K562 (cell line): ENCODE data around the gene HOXA11. TPM values are rescaled to one million over a fixed set of nuclear protein-coding genes. Genes with fewer than 3 reads are reported as not detected.

Experiments used
- ATAC-seq: fragments of 200-7000 bp; cut with Tn5 transposase; 3 replicates; pipeline ENCODE4 v1.9.1; 2020; ENCODE audit warnings: moderate library complexity
- BruUV-seq: library from RNA; stranded (reverse); fragments of 400-500 nt; replicated peaks from 2 replicates; lab custom pipeline; 2021; lab: Mats Ljungman, UMichigan
- CTCF ChIA-PET: fragments of 300-600 bp; formaldehyde crosslinking; extraction: SDS; loops from one replicate; lab custom pipeline; 2021; ENCODE audit warnings: low intra/inter-chr PET ratio; lab: Yijun Ruan, JAX
- POLR2A ChIA-PET: fragments of 300-600, 350-650 bp; sonication (Branson Sonifier 250); formaldehyde crosslinking; extraction: SDS; loops from one replicate; lab custom pipeline; 2021; ENCODE audit warnings: antibody characterized with exemption, inconsistent platforms; lab: Yijun Ruan, JAX
- DNase-seq, 4 experiments: peaks; one replicate each; pipeline versions ENCODE4 v3.0.0 to v3.0.0-alpha.2; 2011 to 2018; ENCODE audit warnings: low spot score in 3 of 4, mixed read lengths in 3 of 4; ENCODE audit errors: extremely low read depth in 1 of 4
- FAIRE-seq: peaks from 2 replicates; lab custom pipeline; 2011; peaks lifted over from hg19 to GRCh38; lab: Jason Lieb, UNC
- H2AFZ ChIP-seq: 2 replicates; pipeline ENCODE4 v1.6.0; 2011; ENCODE audit warnings: low read depth, low read length, control low read depth, inconsistent platforms
- H3K27ac ChIP-seq: fragments of 200-600 bp; 3 replicates; pipeline ENCODE4 v1.8.0; 2011; ENCODE audit warnings: low read depth, mild to moderate bottlenecking, control low read depth, inconsistent platforms, low read length, moderate library complexity, mixed read lengths; ENCODE audit errors: extremely low read depth
- H3K27me3 ChIP-seq, 2 experiments: fragments of 300-600 bp in 1 of 2; 2 replicates in 1 of 2; 3 replicates in 1 of 2; pipeline versions ENCODE4 v1.6.0 to v1.8.0; 2011; ENCODE audit warnings: inconsistent platforms in 2 of 2, low read length in 2 of 2, mild to moderate bottlenecking in 1 of 2, mixed read lengths in 1 of 2, moderate library complexity in 1 of 2; ENCODE audit not compliant: control insufficient read depth in 2 of 2, insufficient read depth in 2 of 2
- H3K36me3 ChIP-seq: fragments of 300-600 bp; 3 replicates; pipeline ENCODE4 v1.8.0; 2011; ENCODE audit warnings: mild to moderate bottlenecking, low read length, inconsistent platforms; ENCODE audit not compliant: control insufficient read depth, insufficient read depth
- H3K4me1 ChIP-seq, 2 experiments: fragments of 200-600 bp in 1 of 2; replicated peaks in 1 of 2; 2 replicates in 1 of 2; 3 replicates in 1 of 2; pipeline versions ENCODE4 v1.5.1 to v1.8.0; 2011; ENCODE audit warnings: inconsistent platforms in 2 of 2, low read length in 2 of 2, mild to moderate bottlenecking in 1 of 2, mixed read lengths in 1 of 2, moderate library complexity in 1 of 2; ENCODE audit not compliant: control insufficient read depth in 2 of 2, insufficient read depth in 2 of 2
- H3K4me2 ChIP-seq: 2 replicates; pipeline ENCODE4 v1.6.1; 2011; ENCODE audit warnings: low read length, control low read depth, inconsistent platforms, mixed read lengths; ENCODE audit not compliant: insufficient read depth
- H3K4me3 ChIP-seq: fragments of 200-600 bp; sonication (generic), shearing (Covaris generic); 2 replicates; pipeline ENCODE4 v1.5.1; 2016; ENCODE audit warnings: control low read depth, inconsistent platforms
- H3K79me2 ChIP-seq: fragments of 200-600 bp; 3 replicates; pipeline ENCODE4 v1.8.0; 2011; ENCODE audit warnings: low read length, inconsistent platforms; ENCODE audit not compliant: control insufficient read depth, insufficient read depth
- H3K9ac ChIP-seq, 2 experiments: 2 replicates each; pipeline versions ENCODE4 v1.6.0 to v1.6.1; 2011; ENCODE audit warnings: low read depth in 2 of 2, low read length in 2 of 2, control low read depth in 1 of 2, inconsistent platforms in 1 of 2, mild to moderate bottlenecking in 1 of 2, mixed read lengths in 1 of 2; ENCODE audit not compliant: insufficient read depth in 1 of 2
- H3K9me1 ChIP-seq: one replicate; pipeline ENCODE4 v1.6.0; 2011; ENCODE audit warnings: inconsistent platforms, mild to moderate bottlenecking, low read length, moderate library complexity; ENCODE audit not compliant: control insufficient read depth, insufficient read depth
- H3K9me3 ChIP-seq: replicated peaks from 2 replicates; pipeline ENCODE4 v1.5.1; 2011; ENCODE audit warnings: low read depth, low read length, inconsistent platforms; ENCODE audit not compliant: control insufficient read depth, insufficient read depth
- H4K20me1 ChIP-seq: replicated peaks from 2 replicates; pipeline ENCODE4 v1.6.1; 2011; ENCODE audit warnings: low read length, inconsistent platforms, mixed read lengths; ENCODE audit not compliant: control insufficient read depth, insufficient read depth
- BMI1 ChIP-seq: fragments of 150-350 bp; IDR thresholded peaks from 2 replicates; pipeline ENCODE4 v1.6.1; 2014; ENCODE audit warnings: low read length
- BRCA1 ChIP-seq, 2 experiments: fragments of 450-650 bp in 1 of 2; sonication (generic) in 1 of 2; formaldehyde crosslinking in 1 of 2; IDR thresholded peaks; 2 replicates each; pipeline versions ENCODE4 v1.5.0 to v1.6.1; 2017 to 2020; ENCODE audit warnings: mild to moderate bottlenecking in 1 of 2, missing genetic modification reagents in 1 of 2
- COPS2 ChIP-seq: fragments of 450-650 bp; conservative IDR thresholded peaks from 2 replicates; pipeline ENCODE4 v1.6.1; 2016; ENCODE audit warnings: mild to moderate bottlenecking, moderate library complexity
- E2F6 ChIP-seq, 2 experiments: IDR thresholded peaks; 2 replicates each; pipeline ENCODE4 v1.6.1; 2011; ENCODE audit warnings: borderline replicate concordance in 1 of 2, control low read depth in 1 of 2, low read depth in 1 of 2, low read length in 1 of 2, mild to moderate bottlenecking in 1 of 2, mixed read lengths in 1 of 2, moderate library complexity in 1 of 2; ENCODE audit not compliant: insufficient read depth in 1 of 2, insufficient read length in 1 of 2, poor library complexity in 1 of 2, severe bottlenecking in 1 of 2; ENCODE audit errors: extremely low read depth in 1 of 2
- HDGF ChIP-seq: fragments of 450-650 bp; IDR thresholded peaks from 2 replicates; pipeline ENCODE4 v1.6.1; 2016
- PCBP2 ChIP-seq: fragments of 200-400 bp; formaldehyde crosslinking; IDR thresholded peaks from 2 replicates; pipeline ENCODE4 v1.6.1; 2018; ENCODE audit warnings: low read length, low read depth, mild to moderate bottlenecking, moderate library complexity; ENCODE audit not compliant: poor library complexity, severe bottlenecking
- RNF2 ChIP-seq: sonication (generic); IDR thresholded peaks from 2 replicates; pipeline ENCODE4 v1.6.1; 2016
- SRSF1 ChIP-seq: fragments of 200-400 bp; formaldehyde crosslinking; IDR thresholded peaks from 2 replicates; pipeline ENCODE4 v1.6.1; 2017; ENCODE audit warnings: mild to moderate bottlenecking, low read depth, low read length, moderate library complexity
- THRA ChIP-seq: fragments of 450-650 bp; IDR thresholded peaks from 2 replicates; pipeline ENCODE4 v1.6.1; 2017; ENCODE audit warnings: mild to moderate bottlenecking, moderate library complexity
- ZFP36 ChIP-seq: fragments of 150-350 bp; IDR thresholded peaks from 2 replicates; pipeline ENCODE4 v1.6.1; 2018; ENCODE audit warnings: low read length, low read depth; ENCODE audit not compliant: partially characterized antibody
- ZSCAN29 ChIP-seq: fragments of 450-650 bp; IDR thresholded peaks from 2 replicates; pipeline ENCODE4 v1.6.1; 2017
- WGBS: fragments of 100-300 bp; shearing (Covaris generic); methylation state at CpG from one replicate; pipeline ENCODE4 v1.1.6; 2016; ENCODE audit warnings: low coverage, mixed read lengths; ENCODE audit not compliant: insufficient coverage; ENCODE audit errors: missing lambda C conversion rate; 5-methylcytosine and 5-hydroxymethylcytosine counted together
- in situ Hi-C: fragments of 300-500 bp; cut with MboI; formaldehyde crosslinking; loops from 4 replicates; pipeline ENCODE4 v1.15.0; 2018; ENCODE audit warnings: inconsistent platforms, mixed read lengths
- intact Hi-C: fragments of 100-400 bp; cut with micrococcal nuclease; formaldehyde crosslinking; loops from 2 replicates; pipeline ENCODE4 v1.14.2; 2022
- polyA plus RNA-seq, 8 experiments: library from polyadenylated mRNA; depleted of rRNA in 4 of 8; stranded (reverse) in 5 of 8; unstranded in 3 of 8; fragments of >200 nt; fragmentation: Nextera tagmentation in 2 of 8; fragmentation: Illumina TruSeq in 1 of 8; extraction: Ambion mirVana in 2 of 8; extraction: Trizol in 1 of 8; gene quantifications; 2 replicates each; pipeline versions ENCODE4 v1.2.1 to v1.2.3, GENCODE V29; 2011 to 2014; ENCODE audit warnings: inconsistent platforms in 1 of 8, missing spikeins in 1 of 8
- total RNA-seq, 7 experiments: library from RNA; depleted of rRNA in 6 of 7; stranded (reverse); fragments of >200 nt in 6 of 7; fragmentation: Illumina TruSeq in 2 of 7; extraction: Trizol in 2 of 7; gene quantifications; 2 replicates each; pipeline versions ENCODE4 v1.2.1 to v1.2.3, GENCODE V29; 2011 to 2021; ENCODE audit warnings: low replicate concordance in 1 of 7

The HOXA11 gene
- total and polyA plus RNA-seq, 9 of the 15 experiments (the other 6 are each of a cell fraction or from before 2014, with no cell fraction given): not detected

GRCh38 chr7:27212497-27213432 lies 27.7 kb upstream of the HOXA11 start:
- no peak overlapping the region for H3K4me3 ChIP-seq
- H3K27ac ChIP-seq: no peak overlapping the region
- no peaks in the 10 kb centered on the region for H3K79me2 ChIP-seq
- POLR2A ChIA-PET: interaction anchor here (0.6 kb wide), 1 partner anchor 175 kb away, joined by 4 read pairs; no protein-coding TSS in a partner anchor
- H3K36me3 ChIP-seq: no peaks in the 10 kb centered on the region
- FAIRE-seq: no peak
- BruUV-seq: no TSS peak
- peaks cover 37 to 78% of the 10 kb centered on the region in 2 experiments for H3K27me3 ChIP-seq
- H3K9ac ChIP-seq: no peak overlapping the region
- H3K9me3 ChIP-seq: no peaks in the 10 kb centered on the region
- H3K4me2 ChIP-seq: no peak overlapping the region
- peaks cover 0 to 15% of the 10 kb centered on the region in 2 experiments; a peak in 1 of 5 replicates for H3K4me1 ChIP-seq
- ATAC-seq: no peak
- WGBS: 3% methylated on average over 37 of the region's 52 CpGs
- peaks cover 4% of the 10 kb centered on the region; the same call in 1 of the 2 replicates for H4K20me1 ChIP-seq
- CTCF ChIA-PET: no interaction called here
- intact Hi-C loops: loop anchor here (5.0 kb wide), 1 partner anchor 365 kb away; no protein-coding TSS in a partner anchor
- no peaks in the 10 kb centered on the region for H3K9me1 ChIP-seq
- DNase-seq: no peak
- TF ChIP-seq COPS2: no peak
- 0 out of 2 replicates have a peak, but pooled peaks have one; percentile 40 for TF ChIP-seq ZSCAN29
- H2AFZ ChIP-seq: no peak overlapping the region
- in situ Hi-C loops: no loop called here

GRCh38 chr7:27211764-27212204 lies 26.8 kb upstream of the HOXA11 start:
- ChIA-PET CTCF (no interaction called here), POLR2A (interaction anchor here (0.6 kb wide), 1 partner anchor 176 kb away, joined by 4 read pairs; no protein-coding TSS in a partner anchor)
- intact Hi-C loops: loop anchor here (2.0 to 5.0 kb wide), 2 partner anchors 366 to 451 kb away; partner anchors contain the start of gene HIBADH
- H3K9me1 ChIP-seq: no peaks in the 10 kb centered on the region
- peaks cover 37 to 74% of the 10 kb centered on the region in 2 experiments for H3K27me3 ChIP-seq
- H3K9ac ChIP-seq: no peak overlapping the region
- in situ Hi-C loops: no loop called here
- no peaks in the 10 kb centered on the region for H3K79me2 ChIP-seq
- BruUV-seq: no TSS peak
- H3K9me3 ChIP-seq: no peaks in the 10 kb centered on the region
- no peak overlapping the region for H3K27ac ChIP-seq
- H2AFZ ChIP-seq: no peak overlapping the region
- no peak for FAIRE-seq
- no peak for ATAC-seq
- no peak for DNase-seq
- no peak overlapping the region for H3K4me2 ChIP-seq
- 0% methylated on average over 3 of the region's 3 CpGs for WGBS
- peaks cover 0 to 15% of the 10 kb centered on the region in 2 experiments; a peak in 1 of 5 replicates for H3K4me1 ChIP-seq
- peaks cover 4% of the 10 kb centered on the region; the same call in 1 of the 2 replicates for H4K20me1 ChIP-seq
- no peaks in the 10 kb centered on the region for H3K36me3 ChIP-seq
- no peak overlapping the region for H3K4me3 ChIP-seq
- TF ChIP-seq PCBP2 (no peak), BMI1 (peak; percentile 89), RNF2 (peak; percentile 96), ZFP36 (peak; percentile 85), HDGF (no peak), THRA (no peak), BRCA1 (IDR thresholded peaks at IDR 0.05) (no peak), BRCA1 (CRISPR knock-in tag; IDR thresholded peaks at IDR 0.05) (no peak), E2F6 (IDR thresholded peaks at IDR 0.05; ENCODE audit: borderline replicate concordance in 1 of 2, extremely low read depth in 1 of 2, insufficient read depth in 1 of 2, insufficient read length in 1 of 2, low read depth in 1 of 2, low read length in 1 of 2, poor library complexity in 1 of 2, severe bottlenecking in 1 of 2) (no peak), SRSF1 (no peak)
